Neural progenitor cell (in vitro differentiated cells): Measurements from ENCODE around the gene HHATL. TPM values are rescaled to one million over a fixed set of nuclear protein-coding genes. Genes with fewer than 3 reads are reported as not detected.

Source experiments
- DNase-seq: peaks from one replicate; pipeline ENCODE4 v3.0.0-alpha.2; 2016; ENCODE audit warnings: low spot score
- H2AFZ ChIP-seq: fragments of 200-600 bp; sonication (generic); replicated peaks from 2 replicates; pipeline ENCODE4 v1.6.1; 2016; ENCODE audit warnings: antibody characterized with exemption
- H3F3A ChIP-seq: fragments of 200-600 bp; sonication (generic); 2 replicates; pipeline ENCODE4 v1.6.1; 2016; ENCODE audit warnings: antibody characterized with exemption, low read depth
- H3K27ac ChIP-seq: fragments of 200-600 bp; sonication (generic); 2 replicates; pipeline ENCODE4 v1.5.1; 2016; ENCODE audit warnings: mild to moderate bottlenecking
- H3K27me3 ChIP-seq: fragments of 200-600 bp; sonication (generic); 2 replicates; pipeline ENCODE4 v1.6.1; 2016; ENCODE audit warnings: mild to moderate bottlenecking, moderate library complexity
- H3K36me3 ChIP-seq: fragments of 200-600 bp; sonication (generic); 2 replicates; pipeline ENCODE4 v1.5.1; 2016
- H3K4me1 ChIP-seq: fragments of 200-600 bp; sonication (generic); 2 replicates; pipeline ENCODE4 v1.6.1; 2016; ENCODE audit warnings: mixed run types
- H3K4me2 ChIP-seq: fragments of 200-600 bp; sonication (generic); 2 replicates; pipeline ENCODE4 v1.6.1; 2016
- H3K4me3 ChIP-seq: fragments of 200-600 bp; sonication (generic); 2 replicates; pipeline ENCODE4 v1.5.1; 2016
- H3K79me2 ChIP-seq: fragments of 200-600 bp; sonication (generic); 2 replicates; pipeline ENCODE4 v1.6.1; 2016; ENCODE audit warnings: low read depth
- H3K9ac ChIP-seq: fragments of 200-600 bp; sonication (generic); 2 replicates; pipeline ENCODE4 v1.6.1; 2016
- H3K9me3 ChIP-seq: fragments of 200-600 bp; sonication (generic); 2 replicates; pipeline ENCODE4 v1.5.1; 2016; ENCODE audit warnings: low read depth
- H4K20me1 ChIP-seq: fragments of 200-600 bp; sonication (generic); 2 replicates; pipeline ENCODE4 v1.6.1; 2016; ENCODE audit warnings: low read depth
- H3K27ac Mint-ChIP-seq: 3 replicates; pipeline ENCODE4 v1.8.0; 2021; ENCODE audit warnings: mixed read lengths
- H3K27me3 Mint-ChIP-seq: 2 replicates; pipeline ENCODE4 v1.8.0; 2022; ENCODE audit warnings: low read depth, mild to moderate bottlenecking, inconsistent platforms, moderate library complexity, mixed read lengths; ENCODE audit not compliant: insufficient read depth
- H3K36me3 Mint-ChIP-seq: 3 replicates; pipeline ENCODE4 v1.8.0; 2021; ENCODE audit warnings: mixed read lengths
- H3K4me1 Mint-ChIP-seq: 3 replicates; pipeline ENCODE4 v1.8.0; 2021; ENCODE audit warnings: mixed read lengths
- H3K4me3 Mint-ChIP-seq: 3 replicates; pipeline ENCODE4 v1.8.0; 2021; ENCODE audit warnings: mild to moderate bottlenecking, moderate library complexity, mixed read lengths
- H3K9me3 Mint-ChIP-seq: 3 replicates; pipeline ENCODE4 v1.8.0; 2020; ENCODE audit warnings: mixed read lengths
- CTCF ChIP-seq: fragments of 200-600 bp; sonication (generic); IDR thresholded peaks from 2 replicates; pipeline ENCODE4 v1.5.1; 2017; ENCODE audit warnings: antibody characterized with exemption, mild to moderate bottlenecking
- EZH2 ChIP-seq: fragments of 200-600 bp; sonication (generic); IDR thresholded peaks from 2 replicates; pipeline ENCODE4 v1.6.1; 2017; ENCODE audit warnings: antibody characterized with exemption, mild to moderate bottlenecking, moderate library complexity
- EZH2phosphoT487 ChIP-seq: fragments of 200-600 bp; sonication (generic); IDR thresholded peaks from 2 replicates; pipeline ENCODE4 v1.6.1; 2017; ENCODE audit warnings: antibody characterized with exemption
- total RNA-seq: library from RNA; depleted of rRNA; stranded (reverse); fragments of >200 nt; gene quantifications from 2 replicates; pipeline ENCODE4 v1.2.3, GENCODE V29; 2015; ENCODE audit warnings: low replicate concordance

HHATL gene
- total RNA-seq, 1 donor from 2014 or later: not detected

GRCh38 chr3:42721690-42722089, 19.1 kb upstream of the HHATL start:
- H3K27me3 ChIP-seq: no peaks in the 10 kb centered on the region
- H3K36me3 ChIP-seq: no peaks in the 10 kb centered on the region
- H2AFZ ChIP-seq: no peak overlapping the region
- H3K4me2 ChIP-seq: no peak overlapping the region
- Mint-ChIP-seq H3K9me3 (no peaks in the 10 kb centered on the region), H3K27me3 (peaks cover 3% of the 10 kb centered on the region), H3K4me3 (no peak overlapping the region), H3K27ac (no peak overlapping the region), H3K4me1 (no peaks in the 10 kb centered on the region), H3K36me3 (no peaks in the 10 kb centered on the region)
- no peaks in the 10 kb centered on the region for H3K9me3 ChIP-seq
- no peak overlapping the region for H3K9ac ChIP-seq
- no peak overlapping the region for H3K27ac ChIP-seq
- no peak overlapping the region for H3K4me3 ChIP-seq
- H3K4me1 ChIP-seq: no peaks in the 10 kb centered on the region
- H3K79me2 ChIP-seq: no peaks in the 10 kb centered on the region
- TF ChIP-seq EZH2phosphoT487 (no peak), CTCF (no peak), EZH2 (no peak)
- H3F3A ChIP-seq: peaks cover 3% of the 10 kb centered on the region
- no peak for DNase-seq
- no peaks in the 10 kb centered on the region for H4K20me1 ChIP-seq

GRCh38 chr3:42720126-42720525, 17.5 kb upstream of the HHATL start:
- Mint-ChIP-seq H3K27me3 (peaks cover 3% of the 10 kb centered on the region), H3K36me3 (no peaks in the 10 kb centered on the region), H3K9me3 (no peaks in the 10 kb centered on the region), H3K4me3 (no peak overlapping the region), H3K4me1 (no peaks in the 10 kb centered on the region), H3K27ac (no peak overlapping the region)
- no peaks in the 10 kb centered on the region for H3K36me3 ChIP-seq
- H3K79me2 ChIP-seq: no peaks in the 10 kb centered on the region
- H4K20me1 ChIP-seq: no peaks in the 10 kb centered on the region
- no peak overlapping the region for H2AFZ ChIP-seq
- H3K9me3 ChIP-seq: no peaks in the 10 kb centered on the region
- no peak overlapping the region for H3K9ac ChIP-seq
- TF ChIP-seq EZH2 (no peak), CTCF (no peak), EZH2phosphoT487 (no peak)
- no peak overlapping the region for H3K4me2 ChIP-seq
- H3K27ac ChIP-seq: no peak overlapping the region
- H3K4me1 ChIP-seq: no peaks in the 10 kb centered on the region
- no peak overlapping the region for H3K4me3 ChIP-seq
- no peak for DNase-seq
- H3F3A ChIP-seq: peaks cover 3% of the 10 kb centered on the region
- no peaks in the 10 kb centered on the region for H3K27me3 ChIP-seq

- Histone ChIP-seq H3K36me3 (no peaks in the 10 kb centered on the region), H2AFZ (peak overlapping the region; percentile 48), H3K4me3 (no peak overlapping the region), H3F3A (peaks cover 3% of the 10 kb centered on the region), H3K27ac (no peak overlapping the region), H3K79me2 (no peaks in the 10 kb centered on the region), H3K9ac (no peak overlapping the region), H3K4me1 (no peaks in the 10 kb centered on the region), H3K27me3 (no peaks in the 10 kb centered on the region), H3K9me3 (no peaks in the 10 kb centered on the region), H4K20me1 (no peaks in the 10 kb centered on the region), H3K4me2 (no peak overlapping the region)
- Mint-ChIP-seq H3K27ac (no peak overlapping the region), H3K36me3 (no peaks in the 10 kb centered on the region), H3K9me3 (no peaks in the 10 kb centered on the region), H3K4me3 (no peak overlapping the region), H3K4me1 (no peaks in the 10 kb centered on the region), H3K27me3 (peaks cover 3% of the 10 kb centered on the region)
- TF ChIP-seq EZH2phosphoT487 (no peak), CTCF (no peak), EZH2 (no peak)
- no peak for DNase-seq
Measured at GRCh38 chr3:42719002-42719401, 16.4 kb upstream of the HHATL start.
